ENCODE measurements around the gene VPREB1.
A peak's percentile ranks its signal among the peaks of the same experiment; 100 is the strongest.

VPREB1 gene

DNA sequence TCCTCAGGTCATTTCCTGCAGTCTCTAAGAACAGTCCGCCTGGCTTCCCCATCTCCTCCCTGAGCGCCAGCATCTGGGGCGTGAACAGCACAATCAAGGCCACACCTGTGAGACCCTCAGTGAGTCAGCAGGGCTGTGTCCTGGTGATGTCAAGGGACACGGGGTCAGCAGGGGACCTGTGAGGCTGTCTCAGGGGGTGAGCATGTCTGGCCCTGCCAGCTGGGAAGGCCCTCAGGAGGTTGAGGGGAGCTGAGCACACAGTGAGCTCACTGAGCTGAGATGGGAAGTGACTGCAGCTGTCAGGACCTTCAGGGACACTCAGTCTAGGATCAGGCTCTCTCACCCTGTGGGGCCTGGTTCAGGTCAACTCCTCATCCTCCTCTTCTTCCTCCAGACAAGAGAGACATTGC, 46.6 kb upstream of the VPREB1 start:
- Mint-ChIP-seq H3K27me3 (ENCODE audit: low read depth, poor library complexity) (peaks cover 84% of the 10 kb centered on the region), H3K36me3 (ENCODE audit: low read depth) (no peaks in the 10 kb centered on the region), H3K4me1 (no peaks in the 10 kb centered on the region), H3K4me3 (no peak overlapping the region), H3K9me3 (no peaks in the 10 kb centered on the region), H3K27ac (no peak overlapping the region)
- no peak for TF ChIP-seq CTCF (IDR thresholded peaks at IDR 0.05)
- DNase-seq = no peak

DNA sequence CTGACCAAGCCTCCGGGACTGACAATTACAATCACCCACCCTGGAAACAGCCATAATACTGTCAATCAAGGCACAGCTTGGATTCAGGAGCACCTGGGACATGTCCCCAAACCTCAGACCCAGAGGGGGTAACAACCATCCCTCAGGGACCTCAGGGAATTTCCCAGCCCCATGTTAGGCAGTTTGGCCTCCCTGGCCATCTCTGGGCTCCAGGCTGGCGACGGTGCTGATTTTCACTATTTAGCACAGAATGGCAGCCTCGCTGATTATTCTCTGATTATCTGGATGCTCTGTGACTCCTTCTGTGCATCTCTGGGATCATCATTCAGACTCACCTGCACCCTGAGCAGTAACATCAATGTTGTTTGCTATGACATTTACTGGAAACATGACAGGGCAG, 45.8 kb upstream of the VPREB1 start:
- DNase-seq = no peak
- no peak for TF ChIP-seq CTCF (IDR thresholded peaks at IDR 0.05)
- H3K4me1 Mint-ChIP-seq = no peaks in the 10 kb centered on the region
- H3K36me3 Mint-ChIP-seq (ENCODE audit: low read depth) = no peaks in the 10 kb centered on the region
- H3K27ac Mint-ChIP-seq = peak overlapping the region; percentile 55
- no peak overlapping the region for H3K4me3 Mint-ChIP-seq
- H3K27me3 Mint-ChIP-seq (ENCODE audit: low read depth, poor library complexity) = peaks cover 90% of the 10 kb centered on the region
- H3K9me3 Mint-ChIP-seq = no peaks in the 10 kb centered on the region

GRCh38 chr22:22199634-22200033, 45.0 kb upstream of the VPREB1 start:
- peaks cover 91% of the 10 kb centered on the region for H3K27me3 Mint-ChIP-seq (ENCODE audit: low read depth, poor library complexity)
- no peak overlapping the region for H3K4me3 Mint-ChIP-seq
- H3K27ac Mint-ChIP-seq = no peak overlapping the region
- no peaks in the 10 kb centered on the region for H3K9me3 Mint-ChIP-seq
- H3K36me3 Mint-ChIP-seq (ENCODE audit: low read depth) = no peaks in the 10 kb centered on the region
- no peak for TF ChIP-seq CTCF (IDR thresholded peaks at IDR 0.05)
- DNase-seq = no peak
- H3K4me1 Mint-ChIP-seq = no peaks in the 10 kb centered on the region

- Mint-ChIP-seq H3K4me1 (no peaks in the 10 kb centered on the region), H3K27me3 (ENCODE audit: low read depth, poor library complexity) (peaks cover 94% of the 10 kb centered on the region)
- TF ChIP-seq CTCF (IDR thresholded peaks at IDR 0.05) = no peak
These were observed 43.9 kb upstream of the VPREB1 start for GRCh38 chr22:22200569-22201184.

DNA sequence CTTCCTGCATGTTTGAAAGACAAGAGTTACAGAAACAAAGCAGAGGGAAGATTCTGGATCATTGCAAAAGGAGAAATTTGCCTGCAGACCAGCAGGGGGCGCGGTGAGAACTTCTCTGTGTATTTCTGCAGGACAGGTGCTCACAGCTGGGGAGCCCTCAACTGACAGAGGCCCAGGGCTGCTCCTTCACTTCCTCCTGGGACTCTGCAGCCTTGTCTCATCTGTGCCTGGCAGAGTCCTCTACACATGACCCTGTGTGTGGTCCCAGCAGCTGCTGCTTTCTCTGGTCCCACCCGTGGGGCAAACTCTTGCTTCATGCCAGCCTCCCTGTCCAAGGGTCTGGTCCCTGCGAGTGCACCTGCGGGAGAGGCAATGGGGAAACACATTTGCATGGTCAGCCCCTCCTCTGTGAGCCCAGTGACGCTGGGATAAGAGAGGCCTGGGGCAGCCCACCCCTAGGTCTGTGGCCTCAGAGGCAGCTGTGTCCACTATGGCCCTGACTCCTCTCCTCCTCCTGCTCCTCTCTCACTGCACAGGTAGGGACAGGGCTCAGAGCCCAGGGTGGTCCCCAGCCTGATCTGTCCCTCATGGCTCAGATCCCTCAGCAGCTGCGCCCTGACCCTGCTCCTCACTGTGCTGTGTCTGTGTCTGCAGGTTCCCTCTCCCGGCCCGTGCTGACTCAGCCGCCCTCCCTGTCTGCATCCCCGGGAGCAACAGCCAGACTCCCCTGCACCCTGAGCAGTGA, 43.2 kb upstream of the VPREB1 start:
- Mint-ChIP-seq H3K9me3 (no peaks in the 10 kb centered on the region), H3K27me3 (ENCODE audit: low read depth, poor library complexity) (peaks cover 98% of the 10 kb centered on the region), H3K27ac (no peak overlapping the region), H3K36me3 (ENCODE audit: low read depth) (no peaks in the 10 kb centered on the region), H3K4me1 (no peaks in the 10 kb centered on the region), H3K4me3 (no peak overlapping the region)
- no peak for DNase-seq
- peak; percentile 40 for TF ChIP-seq CTCF (IDR thresholded peaks at IDR 0.05)

More at GRCh38 chr22:22200569-22201184, 43.9 kb upstream of the VPREB1 start:
- no peak overlapping the region for H3K27ac Mint-ChIP-seq
- DNase-seq = no peak
- no peak overlapping the region for H3K4me3 Mint-ChIP-seq
- no peaks in the 10 kb centered on the region for H3K36me3 Mint-ChIP-seq (ENCODE audit: low read depth)
- H3K9me3 Mint-ChIP-seq = no peaks in the 10 kb centered on the region

DNA sequence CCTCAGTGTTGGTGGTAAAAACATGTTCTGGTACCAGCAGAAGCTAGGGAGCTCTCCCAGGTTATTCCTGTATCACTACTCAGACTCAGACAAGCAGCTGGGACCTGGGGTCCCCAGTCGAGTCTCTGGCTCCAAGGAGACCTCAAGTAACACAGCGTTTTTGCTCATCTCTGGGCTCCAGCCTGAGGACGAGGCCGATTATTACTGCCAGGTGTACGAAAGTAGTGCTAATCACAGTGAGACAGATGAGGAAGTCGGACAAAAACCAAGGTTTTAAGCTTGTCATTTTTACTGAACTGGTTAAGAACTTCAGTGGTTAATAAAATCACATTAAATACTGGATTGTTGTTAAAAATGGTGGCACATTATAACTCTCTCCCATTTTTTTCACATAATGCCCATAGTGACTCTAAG, 42.6 kb upstream of the VPREB1 start:
- H3K27ac Mint-ChIP-seq = no peak overlapping the region
- H3K9me3 Mint-ChIP-seq = no peaks in the 10 kb centered on the region
- H3K4me1 Mint-ChIP-seq = no peaks in the 10 kb centered on the region
- TF ChIP-seq CTCF (IDR thresholded peaks at IDR 0.05) = no peak
- no peaks in the 10 kb centered on the region for H3K36me3 Mint-ChIP-seq (ENCODE audit: low read depth)
- peaks cover 99% of the 10 kb centered on the region for H3K27me3 Mint-ChIP-seq (ENCODE audit: low read depth, poor library complexity)
- H3K4me3 Mint-ChIP-seq = no peak overlapping the region
- DNase-seq = no peak
